ENCODE results near the gene CAMTA1.

CAMTA1 gene

DNA sequence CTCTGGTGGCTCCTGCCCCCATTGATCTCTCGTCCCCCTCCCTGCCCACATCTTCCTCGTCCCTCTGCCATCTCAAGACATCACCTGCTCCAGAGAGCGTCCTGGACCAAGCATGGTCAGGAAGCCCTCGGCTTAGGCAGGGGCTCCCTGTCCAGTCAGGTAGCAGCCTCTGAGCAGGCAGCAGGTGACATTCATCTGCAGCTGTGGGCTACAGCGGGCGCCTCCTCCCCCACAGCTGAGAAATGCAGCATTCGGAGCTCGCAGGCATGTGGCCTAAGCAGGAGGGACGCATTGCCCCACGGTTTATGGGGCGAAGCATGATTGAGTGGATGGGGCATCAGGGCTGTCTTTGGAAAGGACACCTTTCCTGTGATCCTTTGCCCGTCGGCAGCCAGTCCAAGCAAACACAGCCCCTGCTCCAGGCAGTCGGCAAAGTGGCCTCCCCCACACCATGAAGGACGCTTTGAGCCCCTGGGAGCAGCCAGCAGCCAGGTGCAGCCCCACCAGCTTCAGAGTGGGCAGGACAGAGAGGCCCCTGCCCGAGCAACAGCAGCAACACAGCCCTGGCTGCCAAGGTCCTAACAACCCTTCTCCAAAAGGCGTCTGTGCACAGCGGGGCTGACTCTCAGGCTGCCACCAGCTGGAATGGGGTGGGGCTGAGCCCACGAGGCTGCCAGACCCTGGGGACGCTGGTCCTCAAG, 751.8 kb downstream of the CAMTA1 start:
- no peak for DNase-seq (ENCODE audit: low read depth)

DNA sequence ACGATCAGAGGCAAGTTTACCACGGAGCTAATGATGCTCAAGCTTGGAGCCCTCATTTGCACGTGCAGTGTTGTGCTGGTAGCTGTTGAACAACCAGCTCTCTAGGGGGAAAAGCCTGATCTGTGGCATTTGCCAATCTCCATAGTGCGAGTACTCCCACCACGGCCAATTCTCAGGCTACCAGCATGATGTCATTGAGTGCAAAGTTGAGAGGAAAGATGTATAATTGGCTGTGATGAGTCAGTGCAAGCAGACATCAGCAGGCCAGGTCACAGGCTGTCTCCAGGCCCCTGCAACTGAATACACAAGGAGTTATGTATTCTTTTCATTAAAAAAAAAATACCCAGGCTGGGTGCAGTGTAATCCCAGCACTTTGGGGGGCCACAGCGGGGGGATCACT, 752.8 kb downstream of the CAMTA1 start:
- TF ChIP-seq, protein P1, sequence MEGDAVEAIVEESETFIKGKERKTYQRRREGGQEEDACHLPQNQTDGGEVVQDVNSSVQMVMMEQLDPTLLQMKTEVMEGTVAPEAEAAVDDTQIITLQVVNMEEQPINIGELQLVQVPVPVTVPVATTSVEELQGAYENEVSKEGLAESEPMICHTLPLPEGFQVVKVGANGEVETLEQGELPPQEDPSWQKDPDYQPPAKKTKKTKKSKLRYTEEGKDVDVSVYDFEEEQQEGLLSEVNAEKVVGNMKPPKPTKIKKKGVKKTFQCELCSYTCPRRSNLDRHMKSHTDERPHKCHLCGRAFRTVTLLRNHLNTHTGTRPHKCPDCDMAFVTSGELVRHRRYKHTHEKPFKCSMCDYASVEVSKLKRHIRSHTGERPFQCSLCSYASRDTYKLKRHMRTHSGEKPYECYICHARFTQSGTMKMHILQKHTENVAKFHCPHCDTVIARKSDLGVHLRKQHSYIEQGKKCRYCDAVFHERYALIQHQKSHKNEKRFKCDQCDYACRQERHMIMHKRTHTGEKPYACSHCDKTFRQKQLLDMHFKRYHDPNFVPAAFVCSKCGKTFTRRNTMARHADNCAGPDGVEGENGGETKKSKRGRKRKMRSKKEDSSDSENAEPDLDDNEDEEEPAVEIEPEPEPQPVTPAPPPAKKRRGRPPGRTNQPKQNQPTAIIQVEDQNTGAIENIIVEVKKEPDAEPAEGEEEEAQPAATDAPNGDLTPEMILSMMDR (IDR thresholded peaks at IDR 0.05; ENCODE audit: control insufficient read depth, insufficient read depth, low read depth, low read length, missing control alignments), result no peak
- DNase-seq (ENCODE audit: low read depth), result no peak
- H3K4me3 ChIP-seq (ENCODE audit: control insufficient read depth, low read depth, low read length), result no peak overlapping the region

More for the DNA sequence above, 751.8 kb downstream of the CAMTA1 start:
- TF ChIP-seq, protein P1 (IDR thresholded peaks at IDR 0.05; ENCODE audit: control insufficient read depth, insufficient read depth, low read depth, low read length, missing control alignments), result no peak
- H3K4me3 ChIP-seq (ENCODE audit: control insufficient read depth, low read depth, low read length), result no peak overlapping the region

DNA sequence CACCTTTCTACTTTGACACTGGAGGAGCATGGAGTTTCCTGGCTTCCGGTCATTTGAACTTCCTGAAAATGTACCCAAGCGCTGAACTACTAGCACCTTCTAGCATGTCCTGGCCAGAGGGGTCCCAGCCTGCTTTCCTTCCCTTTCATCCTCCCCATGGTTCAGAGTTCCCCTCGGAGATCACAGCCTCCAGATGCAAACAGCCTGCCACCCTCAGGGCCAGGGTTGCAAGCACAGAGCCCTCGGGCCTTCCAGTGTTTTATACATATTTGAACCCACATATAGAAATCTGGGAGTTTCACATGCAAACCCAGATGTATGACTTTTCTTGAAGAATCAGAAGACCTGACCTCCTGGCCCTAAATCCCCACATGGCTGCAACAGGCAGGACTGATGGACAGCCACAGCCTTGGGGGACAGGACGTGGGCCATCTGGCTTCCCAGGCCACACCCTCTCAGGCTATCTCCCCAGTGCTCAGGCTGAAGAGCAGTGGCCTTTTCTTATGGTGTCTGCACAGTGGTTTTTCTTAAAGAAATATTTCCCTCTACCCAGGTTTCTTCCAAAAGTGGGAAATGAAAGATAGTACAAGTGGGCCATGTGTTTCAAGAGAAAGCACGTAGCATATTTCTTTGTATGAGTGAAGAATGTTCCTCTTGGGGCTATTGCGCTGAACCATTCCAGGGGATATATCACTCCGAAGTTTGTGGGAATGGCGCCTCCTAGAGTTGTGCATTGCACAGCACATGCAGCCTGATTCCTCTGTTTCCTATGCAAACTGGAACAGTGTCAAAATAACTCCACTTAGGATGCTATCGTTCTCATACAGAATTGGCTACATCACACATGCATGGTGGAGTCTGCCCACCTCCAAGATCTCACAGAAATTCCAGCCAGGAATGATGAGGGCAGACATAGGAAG, 753.9 kb downstream of the CAMTA1 start:
- DNase-seq (ENCODE audit: low read depth), result no peak
- no peak overlapping the region for H3K4me3 ChIP-seq (ENCODE audit: control insufficient read depth, low read depth, low read length)
- TF ChIP-seq, protein P1 (IDR thresholded peaks at IDR 0.05; ENCODE audit: control insufficient read depth, insufficient read depth, low read depth, low read length, missing control alignments), result no peak

DNA sequence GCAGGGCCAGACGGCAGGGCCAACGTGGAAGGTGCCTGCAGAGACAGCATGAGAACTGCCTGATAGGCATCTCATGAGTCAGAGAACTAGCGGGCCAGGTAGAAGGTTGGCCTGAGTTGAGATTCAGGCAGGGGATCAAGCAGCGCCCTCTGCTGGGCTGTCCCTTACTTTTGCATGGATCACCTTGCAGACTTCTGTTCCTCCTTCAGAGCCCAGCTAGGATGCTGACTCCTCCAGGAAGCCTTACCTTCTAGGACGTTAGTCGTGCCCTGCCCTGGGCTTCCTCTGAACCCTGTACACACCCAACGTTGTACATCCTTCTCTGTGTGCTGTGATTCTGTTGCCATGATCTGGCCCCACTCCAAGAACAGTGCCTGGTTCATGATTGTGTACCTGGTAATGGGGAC, 754.5 kb downstream of the CAMTA1 start:
- TF ChIP-seq, protein P1 (IDR thresholded peaks at IDR 0.05; ENCODE audit: control insufficient read depth, insufficient read depth, low read depth, low read length, missing control alignments), result peak; percentile 38
- H3K4me3 ChIP-seq (ENCODE audit: control insufficient read depth, low read depth, low read length), result no peak overlapping the region
- no peak for DNase-seq (ENCODE audit: low read depth)

DNA sequence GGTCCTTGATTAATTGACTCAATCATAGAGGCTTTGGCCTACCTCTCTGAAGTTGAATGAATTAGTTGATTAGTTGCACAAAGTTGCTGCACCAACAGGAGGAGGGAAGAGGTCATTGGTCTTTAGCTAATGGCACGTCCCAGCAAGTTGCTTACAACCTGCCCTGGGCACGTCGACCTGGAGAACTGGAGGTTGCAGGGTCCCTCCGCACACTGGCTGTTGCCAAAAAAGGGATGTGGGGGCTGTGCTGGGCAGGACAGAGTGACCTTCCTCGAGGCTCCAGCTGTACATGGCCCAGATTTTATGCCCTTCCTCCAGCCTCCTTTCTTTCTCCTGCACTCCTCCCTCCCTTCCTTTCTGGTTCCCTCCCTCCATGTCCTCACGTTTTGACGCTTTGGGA, 755.6 kb downstream of the CAMTA1 start:
- DNase-seq (ENCODE audit: low read depth), result no peak
- H3K4me3 ChIP-seq (ENCODE audit: control insufficient read depth, low read depth, low read length), result no peak overlapping the region
- TF ChIP-seq, protein P1 (IDR thresholded peaks at IDR 0.05; ENCODE audit: control insufficient read depth, insufficient read depth, low read depth, low read length, missing control alignments), result no peak

DNA sequence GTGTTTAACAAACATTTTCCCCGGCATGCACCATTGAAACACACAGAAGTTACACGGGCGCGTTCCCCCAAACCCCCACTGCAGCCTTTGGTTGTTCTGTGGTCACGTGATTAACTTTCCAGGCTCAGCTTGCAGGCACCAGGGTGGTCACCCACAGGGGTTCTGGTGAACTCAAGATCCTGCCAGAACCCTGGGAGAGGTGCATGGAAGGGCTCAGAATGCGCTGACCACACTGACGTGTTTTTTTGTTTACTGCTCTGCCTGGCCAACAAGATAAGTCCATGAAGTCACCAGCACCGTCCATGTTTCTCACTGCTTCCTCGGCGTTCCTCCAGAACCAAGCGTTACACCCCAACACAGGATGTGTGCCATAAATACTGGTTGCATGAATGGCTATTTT, 756.4 kb downstream of the CAMTA1 start:
- TF ChIP-seq, protein P1 (IDR thresholded peaks at IDR 0.05; ENCODE audit: control insufficient read depth, insufficient read depth, low read depth, low read length, missing control alignments), result no peak
- H3K4me3 ChIP-seq (ENCODE audit: control insufficient read depth, low read depth, low read length), result no peak overlapping the region
- no peak for DNase-seq (ENCODE audit: low read depth)

Data from AG09309 (cell line).